HG02870 (cell line): Measurements from ENCODE around the gene ABCA8.
"Not testable (repeated sequence)": the region's sequence is repeated elsewhere in the genome, so short reads cannot be mapped to it uniquely, and the experiment has no call there.

Source experiments
- ATAC-seq: cut with Tn5 transposase; IDR thresholded peaks from one replicate; pipeline ENCODE4 v1.9.1; 2021; ENCODE audit warnings: mild to moderate bottlenecking, moderate library complexity; ENCODE audit not compliant: unreplicated experiment

Gene ABCA8

GRCh38 chr17:68944435-68945035 is 10.7 kb downstream of the ABCA8 start:
- no peak for ATAC-seq

- ATAC-seq: not testable (repeated sequence)
Observed at GRCh38 chr17:68943812-68944182, 11.4 kb downstream of the ABCA8 start.

- no peak for ATAC-seq
Observed at GRCh38 chr17:68943123-68943811, 11.9 kb downstream of the ABCA8 start.

- ATAC-seq: no peak
Observed at GRCh38 chr17:68942389-68942788, 12.8 kb downstream of the ABCA8 start.

GRCh38 chr17:68941761-68942160 is 13.4 kb downstream of the ABCA8 start:
- no peak for ATAC-seq

- no peak for ATAC-seq
Observed at GRCh38 chr17:68939195-68939594, 16.0 kb downstream of the ABCA8 start.

GRCh38 chr17:68937890-68938514 is 17.2 kb downstream of the ABCA8 start:
- no peak for ATAC-seq

GRCh38 chr17:68927516-68927915 is 27.7 kb downstream of the ABCA8 start:
- ATAC-seq: no peak

- ATAC-seq: no peak
Observed at GRCh38 chr17:68924793-68925720, 30.1 kb downstream of the ABCA8 start.

- no peak for ATAC-seq
Observed at GRCh38 chr17:68910789-68911431, 44.3 kb downstream of the ABCA8 start.

- ATAC-seq: no peak
Observed at GRCh38 chr17:68910251-68910705, 44.9 kb downstream of the ABCA8 start.

GRCh38 chr17:68909066-68909465 is 46.1 kb downstream of the ABCA8 start:
- ATAC-seq: peak; percentile 48

GRCh38 chr17:68908045-68908444 is 47.1 kb downstream of the ABCA8 start:
- ATAC-seq: peak; percentile 80

- no peak for ATAC-seq
Observed at GRCh38 chr17:68906638-68907037, 48.6 kb downstream of the ABCA8 start.

GRCh38 chr17:68903286-68903685 is 51.9 kb downstream of the ABCA8 start:
- ATAC-seq: no peak

GRCh38 chr17:68897557-68897956 is 57.6 kb downstream of the ABCA8 start:
- no peak for ATAC-seq

GRCh38 chr17:68892658-68893057 is 62.5 kb downstream of the ABCA8 start:
- ATAC-seq: no peak

- ATAC-seq: no peak
Observed at GRCh38 chr17:68892193-68892592, 63.0 kb downstream of the ABCA8 start.

GRCh38 chr17:68886401-68886800 is 68.8 kb downstream of the ABCA8 start:
- ATAC-seq: no peak

GRCh38 chr17:68884888-68885287 is 70.3 kb downstream of the ABCA8 start:
- ATAC-seq: no peak
